A673 (cell line): ENCODE data around the gene SEC16A. TPM values are rescaled to one million over a fixed set of nuclear protein-coding genes. Genes with fewer than 3 reads are reported as not detected.

Source experiments
- Bru-seq: library from RNA; stranded (reverse); fragments of 400-500 nt; gene quantifications from one replicate; lab custom pipeline; 2021; lab: Mats Ljungman, UMichigan
- BruChase-seq, 2 experiments: library from RNA; stranded (reverse); fragments of 400-500 nt; gene quantifications; one replicate each; lab custom pipeline; 2021; lab: Mats Ljungman, UMichigan
- BruUV-seq: library from RNA; stranded (reverse); fragments of 400-500 nt; replicated peaks from 2 replicates; lab custom pipeline; 2021; lab: Mats Ljungman, UMichigan
- CTCF ChIA-PET: fragments of 300-600 bp; sonication (Branson Sonifier 250); formaldehyde crosslinking; loops from one replicate; lab custom pipeline; 2022; ENCODE audit warnings: antibody characterized with exemption; lab: Charles Lee
- POLR2A ChIA-PET: fragments of 300-600 bp; sonication (Branson Sonifier 250); formaldehyde crosslinking; loops from one replicate; lab custom pipeline; 2022; ENCODE audit warnings: antibody characterized with exemption; ENCODE audit not compliant: low non-redundant PET; lab: Charles Lee
- DNase-seq: peaks from one replicate; pipeline ENCODE4 v3.0.0-alpha.2; 2015; ENCODE audit warnings: low spot score
- H3K27ac ChIP-seq: fragments of 200-600 bp; sonication (generic); 2 replicates; pipeline ENCODE4 v1.5.1; 2016; ENCODE audit warnings: mixed run types, low read depth, mild to moderate bottlenecking, mixed read lengths, antibody characterized with exemption, low read length; ENCODE audit not compliant: poor library complexity, severe bottlenecking
- H3K27me3 ChIP-seq: fragments of 200-600 bp; sonication (generic); replicated peaks from 2 replicates; pipeline ENCODE4 v1.6.1; 2017; ENCODE audit warnings: mixed run types, low read depth, mild to moderate bottlenecking, mixed read lengths, antibody characterized with exemption, low read length; ENCODE audit not compliant: insufficient read depth, poor library complexity
- H3K36me3 ChIP-seq: fragments of 200-600 bp; sonication (generic); 2 replicates; pipeline ENCODE4 v1.6.1; 2016; ENCODE audit warnings: mixed run types, mild to moderate bottlenecking, mixed read lengths, antibody characterized with exemption, low read length; ENCODE audit not compliant: insufficient read depth, poor library complexity, severe bottlenecking
- H3K4me1 ChIP-seq: fragments of 200-600 bp; sonication (generic); 2 replicates; pipeline ENCODE4 v1.6.1; 2017; ENCODE audit warnings: mixed run types, mild to moderate bottlenecking, mixed read lengths, antibody characterized with exemption, low read length; ENCODE audit not compliant: insufficient read depth, poor library complexity, severe bottlenecking
- H3K4me3 ChIP-seq: fragments of 200-600 bp; sonication (generic); 2 replicates; pipeline ENCODE4 v1.5.1; 2016; ENCODE audit warnings: low read depth, mixed run types, mild to moderate bottlenecking, mixed read lengths, low read length; ENCODE audit not compliant: poor library complexity, severe bottlenecking
- H3K9me3 ChIP-seq: fragments of 200-600 bp; sonication (generic); 2 replicates; pipeline ENCODE4 v1.6.1; 2016; ENCODE audit warnings: mixed run types, low read depth, mild to moderate bottlenecking, mixed read lengths, antibody characterized with exemption, low read length; ENCODE audit not compliant: poor library complexity, severe bottlenecking
- CTCF ChIP-seq: fragments of 300-800, 200-600 bp; sonication (generic); conservative IDR thresholded peaks from 2 replicates; pipeline ENCODE4 v1.5.1; 2017; ENCODE audit warnings: low read depth, mild to moderate bottlenecking, antibody characterized with exemption, low read length, moderate library complexity, mixed read lengths
- EZH2 ChIP-seq: fragments of 200-600 bp; sonication (generic); IDR thresholded peaks from 2 replicates; pipeline ENCODE4 v1.6.1; 2017; ENCODE audit warnings: borderline replicate concordance, low read depth, mild to moderate bottlenecking, mixed read lengths, antibody characterized with exemption, low read length; ENCODE audit not compliant: poor library complexity, severe bottlenecking
- intact Hi-C: fragments of 100-400 bp; cut with micrococcal nuclease; formaldehyde crosslinking; loops from one replicate; pipeline ENCODE4 v1.10.0; 2022; ENCODE audit not compliant: unreplicated experiment
- long read RNA-seq: library from polyadenylated mRNA; stranded (forward); transcript quantifications from one replicate; pipeline ENCODE4 v2.0.0, GENCODE V29; 2022
- total RNA-seq: library from RNA; stranded (reverse); gene quantifications from 2 replicates; pipeline ENCODE4 v1.2.3, GENCODE V29; 2021

SEC16A gene
- 72.9 and 73.7 TPM in 2 replicates for total RNA-seq
- Bru-seq, nascent RNA: percentile 72 among the genes with signal in this experiment
- percentile 87 among the genes with signal in this experiment for BruChase-seq, experiment 1, labeled RNA remaining after a 2-hour chase
- BruChase-seq, experiment 2, labeled RNA remaining after a 6-hour chase: percentile 92 among the genes with signal in this experiment
- long read RNA-seq, full-length matches to known transcripts: 15 of 107 reads
- long read RNA-seq, partial matches to known transcripts: 31 of 107 reads
- long read RNA-seq, other reads (novel, unspliced or antisense): 61 of 107 reads

- Histone ChIP-seq H3K9me3 (no peaks in the 10 kb centered on the region), H3K4me1 (peaks cover 17% of the 10 kb centered on the region), H3K27ac (peak within 1 kb of the TSS; percentile 100), H3K36me3 (no peaks in the 10 kb centered on the region), H3K27me3 (no peaks in the 10 kb centered on the region), H3K4me3 (peak within 1 kb of the TSS; percentile 86)
- ChIA-PET CTCF (interaction anchor here (0.8 to 2.5 kb wide), 3 partner anchors 142 to 161 kb away, joined by 3 to 23 read pairs (median 10); no protein-coding TSS in a partner anchor), POLR2A (no interaction called here)
- peak; percentile 97 for DNase-seq
- BruUV-seq: no TSS peak
- TF ChIP-seq CTCF (no peak), EZH2 (no peak)
- intact Hi-C loops: no loop called here
Measured at GRCh38 chr9:136482793-136483588, at the start of gene SEC16A. TSS of gene SEC16A (minus strand) at chr9:136483040. CDS start at chr9:136477615, 5,425 bp downstream.

- Histone ChIP-seq H3K27me3 (no peaks in the 10 kb centered on the region), H3K9me3 (no peaks in the 10 kb centered on the region), H3K27ac (no peak overlapping the region), H3K4me3 (no peak overlapping the region), H3K36me3 (peaks cover 5% of the 10 kb centered on the region), H3K4me1 (peaks cover 14% of the 10 kb centered on the region)
- no TSS peak for BruUV-seq
- CTCF ChIA-PET: no interaction called here
- no peak for TF ChIP-seq CTCF
- no peak for TF ChIP-seq EZH2
- POLR2A ChIA-PET: no interaction called here
- DNase-seq: no peak
- intact Hi-C loops: no loop called here
Measured at GRCh38 chr9:136531904-136532798, 49.3 kb upstream of the SEC16A start.
